Measurements from ENCODE around the gene PLEKHM3. TPM values are rescaled to one million over a fixed set of nuclear protein-coding genes. Genes with fewer than 3 reads are reported as not detected.

PLEKHM3 gene
- total and polyA plus RNA-seq, 2 experiments from 2014 or later: 3.9 to 8.8 TPM

DNA sequence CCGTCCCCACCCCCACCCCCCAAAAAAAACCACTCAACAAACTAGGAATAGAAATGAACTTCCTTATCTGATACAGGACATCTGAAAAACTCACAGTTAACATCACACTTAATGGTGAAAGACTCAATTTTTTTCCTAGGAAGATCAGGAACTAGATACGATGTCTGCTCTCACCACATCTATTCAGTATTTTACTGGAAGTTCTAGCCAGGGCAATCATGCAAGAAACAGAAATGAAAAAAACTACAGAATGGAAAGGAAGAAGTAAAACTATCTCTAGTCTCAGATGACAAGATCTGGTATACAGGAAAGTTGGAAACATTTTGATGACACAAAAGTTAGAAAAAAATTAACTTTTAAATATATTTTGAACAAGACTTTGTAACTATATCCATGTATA is 141.2 kb downstream of the PLEKHM3 start:
- H3K4me1 Mint-ChIP-seq: peaks cover 18% of the 10 kb centered on the region; the same call in 2 of the 3 replicates
- H3K27ac Mint-ChIP-seq: no peak overlapping the region
- no peaks in the 10 kb centered on the region for H3K27me3 ChIP-seq (ENCODE audit: insufficient read depth)

More for the DNA sequence above, 141.2 kb downstream of the PLEKHM3 start:
- H4K20me1 ChIP-seq (replicated peaks; ENCODE audit: insufficient read depth): no peaks in the 10 kb centered on the region
- no peak for ATAC-seq
- H3K36me3 Mint-ChIP-seq (ENCODE audit: low read depth): no peaks in the 10 kb centered on the region
- no peak overlapping the region for H3K4me3 ChIP-seq
- no peaks in the 10 kb centered on the region for H3K9me3 Mint-ChIP-seq
- H3F3A ChIP-seq (replicated peaks; ENCODE audit: low read depth): 0 out of 2 replicates have a peak, but pooled peaks cover 3% of the 10 kb centered on the region
- no peaks in the 10 kb centered on the region for H3K9me2 ChIP-seq (ENCODE audit: insufficient read depth)
- H3K36me3 ChIP-seq (ENCODE audit: insufficient read depth): no peaks in the 10 kb centered on the region
- H3K27ac ChIP-seq (ENCODE audit: low read depth): no peak overlapping the region
- H2AFZ ChIP-seq: no peak overlapping the region
- no peak overlapping the region for H3K4me2 ChIP-seq
- no peak for DNase-seq (ENCODE audit: low spot score)
- no peak overlapping the region for H3K4me3 Mint-ChIP-seq
- peaks cover 7% of the 10 kb centered on the region for H3K27me3 Mint-ChIP-seq (ENCODE audit: insufficient read depth, low read depth, poor library complexity)
- TF ChIP-seq CREB1 (CRISPR knock-in tag; IDR thresholded peaks at IDR 0.05; ENCODE audit: low read depth) (no peak), ZNF462 (CRISPR knock-in tag; IDR thresholded peaks at IDR 0.05) (no peak)
- no peaks in the 10 kb centered on the region for H3K79me2 ChIP-seq (replicated peaks; ENCODE audit: insufficient read depth)
- H3K4me1 ChIP-seq (ENCODE audit: insufficient read depth): peaks cover 16% of the 10 kb centered on the region

All from GM23338 (cell line).